Caco-2 (cell line): Measurements from ENCODE around the gene CTSZ. TPM values are rescaled to one million over a fixed set of nuclear protein-coding genes. Genes with fewer than 3 reads are reported as not detected.

Experiments used
- BruUV-seq: library from RNA; stranded (reverse); fragments of 400-500 nt; replicated peaks from 2 replicates; lab custom pipeline; 2021; lab: Mats Ljungman, UMichigan
- CTCF ChIA-PET: fragments of 300-600 bp; sonication (Branson Sonifier 250); formaldehyde crosslinking; loops from one replicate; lab custom pipeline; 2022; ENCODE audit warnings: antibody characterized with exemption; lab: Charles Lee
- POLR2A ChIA-PET: fragments of 300-600 bp; sonication (Branson Sonifier 250); formaldehyde crosslinking; loops from one replicate; lab custom pipeline; 2022; ENCODE audit warnings: antibody characterized with exemption; lab: Charles Lee
- DNase-seq, 2 experiments: peaks; one replicate each; pipeline versions ENCODE4 v3.0.0 to v3.0.0-alpha.2; 2020 to 2022
- H3K27me3 ChIP-seq: replicated peaks from 2 replicates; pipeline ENCODE4 v1.6.0; 2011; ENCODE audit warnings: low read length; ENCODE audit not compliant: control insufficient read depth, insufficient read depth
- H3K36me3 ChIP-seq: 2 replicates; pipeline ENCODE4 v1.5.1; 2011; ENCODE audit warnings: low read length; ENCODE audit not compliant: control insufficient read depth, insufficient read depth
- H3K4me1 ChIP-seq: fragments of 250-450 bp; sonication (Bioruptor Pico); 2 replicates; pipeline ENCODE4 v1.5.1; 2020; ENCODE audit warnings: mild to moderate bottlenecking
- H3K4me3 ChIP-seq: 2 replicates; pipeline ENCODE4 v1.5.1; 2011; ENCODE audit warnings: low read depth, mild to moderate bottlenecking, control low read depth, low read length
- H3K9me3 ChIP-seq: fragments of 250-450 bp; sonication (Bioruptor Pico); 2 replicates; pipeline ENCODE4 v1.5.1; 2020; ENCODE audit warnings: mild to moderate bottlenecking, moderate library complexity
- H3K27ac Mint-ChIP-seq: one replicate; pipeline ENCODE4 v1.8.0; 2022; ENCODE audit warnings: mixed read lengths; ENCODE audit not compliant: unreplicated experiment
- H3K27me3 Mint-ChIP-seq: one replicate; pipeline ENCODE4 v1.8.0; 2022; ENCODE audit warnings: mixed read lengths; ENCODE audit not compliant: insufficient read depth, unreplicated experiment
- H3K36me3 Mint-ChIP-seq: one replicate; pipeline ENCODE4 v1.8.0; 2022; ENCODE audit warnings: mild to moderate bottlenecking, mixed read lengths; ENCODE audit not compliant: insufficient read depth, unreplicated experiment
- H3K4me1 Mint-ChIP-seq: one replicate; pipeline ENCODE4 v1.8.0; 2022; ENCODE audit warnings: low read depth, mixed read lengths; ENCODE audit not compliant: unreplicated experiment
- H3K4me3 Mint-ChIP-seq: one replicate; pipeline ENCODE4 v1.8.0; 2022; ENCODE audit warnings: mild to moderate bottlenecking, moderate library complexity, mixed read lengths; ENCODE audit not compliant: unreplicated experiment
- H3K9me3 Mint-ChIP-seq: one replicate; pipeline ENCODE4 v1.8.0; 2022; ENCODE audit warnings: mixed read lengths; ENCODE audit not compliant: unreplicated experiment
- intact Hi-C: fragments of 100-400 bp; cut with micrococcal nuclease; formaldehyde crosslinking; loops from one replicate; pipeline ENCODE4 v1.10.0; 2022; ENCODE audit not compliant: unreplicated experiment
- total RNA-seq: library from RNA; stranded (reverse); gene quantifications from 2 replicates; pipeline ENCODE4 v1.2.3, GENCODE V29; 2022
- TF ChIP-seq, protein P1 (sequence below), 2 experiments: fragments of 200-600 bp in 1 of 2; IDR thresholded peaks; 1 replicate in 1 of 2; 2 replicates in 1 of 2; pipeline versions ENCODE4 v1.5.1 to v1.8.0; 2011 to 2022; ENCODE audit warnings: antibody characterized with exemption in 1 of 2, control low read depth in 1 of 2, inconsistent platforms in 1 of 2, low read depth in 1 of 2, low read length in 1 of 2, mild to moderate bottlenecking in 1 of 2, moderate library complexity in 1 of 2; ENCODE audit not compliant: insufficient read depth in 1 of 2, severe bottlenecking in 1 of 2, unreplicated experiment in 1 of 2

The CTSZ gene
- total RNA-seq, 1 experiment from 2014 or later, result 228 TPM

DNA sequence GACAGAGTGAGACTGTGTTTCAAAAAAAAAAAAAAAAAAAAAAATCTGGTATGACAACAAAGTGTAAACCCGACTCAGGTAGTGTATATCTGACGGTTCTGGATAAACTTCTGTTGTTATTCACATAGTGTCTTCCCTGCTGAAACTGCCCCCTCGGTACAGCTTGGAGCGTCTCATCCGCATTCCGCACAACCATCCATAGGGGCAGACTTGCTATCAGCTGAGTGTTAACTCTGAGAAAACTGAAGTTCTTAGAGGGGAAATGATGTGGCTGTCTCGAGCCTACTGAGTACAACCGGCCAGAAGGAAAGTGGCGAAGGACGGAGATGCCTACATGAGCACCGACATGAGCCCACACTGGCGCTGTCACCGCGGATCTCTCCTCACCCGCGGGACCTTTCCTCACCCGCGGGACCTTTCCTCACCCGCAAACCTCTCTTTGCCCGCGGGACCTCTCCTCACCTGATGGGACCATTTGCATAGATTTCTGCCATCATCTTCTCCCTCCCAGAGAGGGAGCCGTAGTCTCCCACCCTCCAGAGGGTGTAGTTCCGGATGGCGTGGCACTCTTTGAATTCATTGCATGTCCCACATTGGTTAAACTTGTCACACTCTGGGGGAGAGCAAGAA, 9.8 kb downstream of the CTSZ start:
- BruUV-seq, result no TSS peak
- no peaks in the 10 kb centered on the region for H3K27me3 ChIP-seq
- H3K27ac Mint-ChIP-seq, result no peak overlapping the region
- H3K9me3 ChIP-seq, result no peaks in the 10 kb centered on the region
- ChIA-PET POLR2A (no interaction called here), CTCF (interaction anchor here (2.3 kb wide), 1 partner anchor 127 kb away, joined by 5 read pairs; no protein-coding TSS in a partner anchor)
- peaks cover 19% of the 10 kb centered on the region for H3K4me1 Mint-ChIP-seq
- intact Hi-C loops, result no loop called here
- H3K27me3 Mint-ChIP-seq, result no peaks in the 10 kb centered on the region
- DNase-seq, result no peak
- H3K4me1 ChIP-seq, result peaks cover 15% of the 10 kb centered on the region
- H3K9me3 Mint-ChIP-seq, result no peaks in the 10 kb centered on the region
- peaks cover 27% of the 10 kb centered on the region for H3K36me3 ChIP-seq
- H3K4me3 ChIP-seq, result no peak overlapping the region
- peaks cover 100% of the 10 kb centered on the region for H3K36me3 Mint-ChIP-seq
- H3K4me3 Mint-ChIP-seq, result no peak overlapping the region
- TF ChIP-seq, protein P1, sequence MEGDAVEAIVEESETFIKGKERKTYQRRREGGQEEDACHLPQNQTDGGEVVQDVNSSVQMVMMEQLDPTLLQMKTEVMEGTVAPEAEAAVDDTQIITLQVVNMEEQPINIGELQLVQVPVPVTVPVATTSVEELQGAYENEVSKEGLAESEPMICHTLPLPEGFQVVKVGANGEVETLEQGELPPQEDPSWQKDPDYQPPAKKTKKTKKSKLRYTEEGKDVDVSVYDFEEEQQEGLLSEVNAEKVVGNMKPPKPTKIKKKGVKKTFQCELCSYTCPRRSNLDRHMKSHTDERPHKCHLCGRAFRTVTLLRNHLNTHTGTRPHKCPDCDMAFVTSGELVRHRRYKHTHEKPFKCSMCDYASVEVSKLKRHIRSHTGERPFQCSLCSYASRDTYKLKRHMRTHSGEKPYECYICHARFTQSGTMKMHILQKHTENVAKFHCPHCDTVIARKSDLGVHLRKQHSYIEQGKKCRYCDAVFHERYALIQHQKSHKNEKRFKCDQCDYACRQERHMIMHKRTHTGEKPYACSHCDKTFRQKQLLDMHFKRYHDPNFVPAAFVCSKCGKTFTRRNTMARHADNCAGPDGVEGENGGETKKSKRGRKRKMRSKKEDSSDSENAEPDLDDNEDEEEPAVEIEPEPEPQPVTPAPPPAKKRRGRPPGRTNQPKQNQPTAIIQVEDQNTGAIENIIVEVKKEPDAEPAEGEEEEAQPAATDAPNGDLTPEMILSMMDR (IDR thresholded peaks at IDR 0.05; ENCODE audit: insufficient read depth in 1 of 2, low read depth in 1 of 2, low read length in 1 of 2, severe bottlenecking in 1 of 2, unreplicated experiment in 1 of 2), result no peak

DNA sequence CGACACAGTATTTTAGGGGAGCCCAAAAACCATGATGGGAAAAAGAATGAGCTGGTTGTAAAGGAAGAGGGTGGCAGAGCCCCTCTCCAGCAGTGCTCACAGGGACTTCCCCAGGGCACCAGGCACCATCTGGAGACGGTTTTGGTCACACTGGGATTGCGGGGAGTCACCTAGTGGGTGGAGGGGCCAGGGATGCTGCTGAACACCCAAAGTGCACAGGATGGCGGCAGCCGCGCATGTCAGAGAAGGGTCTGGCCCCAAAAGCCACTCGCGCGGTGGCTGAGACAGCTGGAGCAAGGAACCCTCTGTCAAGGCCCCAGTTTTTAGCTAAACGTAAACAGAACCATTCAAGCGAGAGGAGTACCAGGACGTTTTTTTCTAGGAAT, 10.8 kb downstream of the CTSZ start:
- POLR2A ChIA-PET, result interaction anchor here (0.6 to 0.8 kb wide), 2 partner anchors 15 to 1687 kb away, joined by 3 to 4 read pairs; partner anchors contain the start of gene NELFCD
- no peaks in the 10 kb centered on the region for H3K9me3 ChIP-seq
- H3K27me3 ChIP-seq, result no peaks in the 10 kb centered on the region
- H3K4me3 ChIP-seq, result no peak overlapping the region
- intact Hi-C loops, result no loop called here
- Mint-ChIP-seq H3K4me1 (peaks cover 19% of the 10 kb centered on the region), H3K4me3 (peak overlapping the region; percentile 1), H3K27ac (peak overlapping the region; percentile 38), H3K27me3 (no peaks in the 10 kb centered on the region), H3K36me3 (peaks cover 100% of the 10 kb centered on the region), H3K9me3 (no peaks in the 10 kb centered on the region)
- H3K4me1 ChIP-seq, result peaks cover 15% of the 10 kb centered on the region
- TF ChIP-seq, protein P1 (IDR thresholded peaks at IDR 0.05; ENCODE audit: insufficient read depth in 1 of 2, low read depth in 1 of 2, low read length in 1 of 2, severe bottlenecking in 1 of 2, unreplicated experiment in 1 of 2), result no peak
- BruUV-seq, result no TSS peak
- no peak for DNase-seq
- H3K36me3 ChIP-seq, result peaks cover 22% of the 10 kb centered on the region
- CTCF ChIA-PET, result interaction anchor here (0.5 to 1.0 kb wide), 2 partner anchors 14 to 126 kb away, joined by 3 to 5 read pairs; no protein-coding TSS in a partner anchor

DNA sequence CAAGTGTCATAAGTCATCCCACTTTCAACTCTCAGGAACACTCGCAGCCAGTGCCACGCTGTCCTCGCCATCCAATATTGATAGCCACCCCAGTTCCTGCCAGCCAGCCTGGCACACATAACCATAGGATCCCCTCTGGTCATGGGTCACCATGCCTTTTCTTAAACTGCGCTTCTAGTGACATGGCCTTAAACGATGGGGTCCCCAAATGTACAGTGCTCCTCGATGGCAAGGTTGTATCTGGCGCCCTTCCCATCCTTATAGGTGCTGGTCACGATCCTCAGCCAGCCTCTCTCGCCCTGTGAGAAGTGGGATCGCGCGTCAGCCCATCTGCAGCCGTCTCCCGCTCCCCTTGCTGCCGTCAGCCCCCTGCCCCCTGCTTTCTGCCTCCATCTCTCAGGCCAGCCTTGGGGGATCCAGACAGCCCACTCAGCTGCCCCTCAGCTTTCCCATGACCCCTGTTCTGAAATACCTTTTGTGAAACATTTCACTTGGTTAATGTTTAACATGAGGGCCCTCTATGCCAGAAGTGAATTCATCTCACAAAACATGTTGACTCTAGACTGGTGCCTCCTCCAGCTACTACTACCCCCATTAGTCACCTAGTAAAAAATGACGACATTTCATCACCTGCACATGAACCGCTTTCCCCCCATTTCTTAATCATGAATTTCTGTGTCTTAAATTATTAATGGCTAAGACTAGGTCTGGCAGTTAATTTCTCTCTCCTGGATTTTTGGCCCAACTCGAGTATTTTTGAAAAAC, 11.4 kb downstream of the CTSZ start:
- DNase-seq, result peak in 1 of 2 experiments; percentile 68
- POLR2A ChIA-PET, result interaction anchor here (0.6 to 1.6 kb wide), 3 partner anchors 14 to 1688 kb away, joined by 3 to 6 read pairs (median 4); partner anchors contain the start of genes ATP5F1E and NELFCD
- Mint-ChIP-seq H3K9me3 (no peaks in the 10 kb centered on the region), H3K27ac (peak overlapping the region; percentile 38), H3K27me3 (no peaks in the 10 kb centered on the region), H3K4me1 (peaks cover 19% of the 10 kb centered on the region), H3K36me3 (peaks cover 100% of the 10 kb centered on the region), H3K4me3 (peak overlapping the region; percentile 1)
- intact Hi-C loops, result no loop called here
- CTCF ChIA-PET, result interaction anchor here (0.5 to 1.0 kb wide), 2 partner anchors 14 to 125 kb away, joined by 3 to 5 read pairs; no protein-coding TSS in a partner anchor
- H3K36me3 ChIP-seq, result peaks cover 22% of the 10 kb centered on the region
- no peak overlapping the region for H3K4me3 ChIP-seq
- peaks cover 15% of the 10 kb centered on the region for H3K4me1 ChIP-seq
- TF ChIP-seq, protein P1 (IDR thresholded peaks at IDR 0.05; ENCODE audit: insufficient read depth in 1 of 2, low read depth in 1 of 2, low read length in 1 of 2, severe bottlenecking in 1 of 2, unreplicated experiment in 1 of 2), result no peak
- BruUV-seq, result TSS peak; percentile 87
- no peaks in the 10 kb centered on the region for H3K9me3 ChIP-seq
- no peaks in the 10 kb centered on the region for H3K27me3 ChIP-seq
